Uterus (tissue), 2 donors: ENCODE data around the gene PDE6H.

ENCODE experiments used
- POLR2A ChIP-seq, 2 donors: fragments of 450-650 bp; IDR thresholded peaks; one replicate each; pipeline ENCODE4 v1.6.1; 2016; ENCODE audit warnings: antibody characterized with exemption in 2 of 2, mild to moderate bottlenecking in 1 of 2, moderate library complexity in 1 of 2
- TF ChIP-seq, protein P1 (sequence below), 4 experiments: fragments of 200-600 bp in 2 of 4; fragments of 450-650 bp in 2 of 4; sonication (generic) in 2 of 4; IDR thresholded peaks; one replicate each; pipeline ENCODE4 v1.5.1; 2016 to 2019; ENCODE audit warnings: antibody characterized with exemption in 4 of 4, mild to moderate bottlenecking in 2 of 4, moderate library complexity in 1 of 4

DNA sequence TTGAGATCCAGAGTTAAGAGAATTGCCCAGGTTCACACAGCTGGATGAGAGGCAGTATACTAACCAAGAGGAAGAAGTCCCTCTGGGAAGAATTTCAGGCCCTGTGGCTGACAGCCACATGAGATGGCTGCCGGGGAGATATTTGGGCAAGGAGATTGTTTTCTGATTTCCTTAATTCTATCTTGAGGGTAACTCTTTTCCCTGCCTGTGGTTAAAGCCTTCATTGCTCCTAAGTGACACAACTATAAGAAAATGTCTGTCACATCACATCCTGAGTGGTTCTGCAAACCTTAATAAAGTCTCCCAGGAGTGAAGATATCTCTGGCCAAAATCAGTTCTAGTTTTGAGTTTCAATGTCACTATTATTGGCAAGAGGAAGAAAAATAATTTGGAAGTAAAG lies 21.0 kb upstream of the PDE6H start:
- TF ChIP-seq, protein P1, sequence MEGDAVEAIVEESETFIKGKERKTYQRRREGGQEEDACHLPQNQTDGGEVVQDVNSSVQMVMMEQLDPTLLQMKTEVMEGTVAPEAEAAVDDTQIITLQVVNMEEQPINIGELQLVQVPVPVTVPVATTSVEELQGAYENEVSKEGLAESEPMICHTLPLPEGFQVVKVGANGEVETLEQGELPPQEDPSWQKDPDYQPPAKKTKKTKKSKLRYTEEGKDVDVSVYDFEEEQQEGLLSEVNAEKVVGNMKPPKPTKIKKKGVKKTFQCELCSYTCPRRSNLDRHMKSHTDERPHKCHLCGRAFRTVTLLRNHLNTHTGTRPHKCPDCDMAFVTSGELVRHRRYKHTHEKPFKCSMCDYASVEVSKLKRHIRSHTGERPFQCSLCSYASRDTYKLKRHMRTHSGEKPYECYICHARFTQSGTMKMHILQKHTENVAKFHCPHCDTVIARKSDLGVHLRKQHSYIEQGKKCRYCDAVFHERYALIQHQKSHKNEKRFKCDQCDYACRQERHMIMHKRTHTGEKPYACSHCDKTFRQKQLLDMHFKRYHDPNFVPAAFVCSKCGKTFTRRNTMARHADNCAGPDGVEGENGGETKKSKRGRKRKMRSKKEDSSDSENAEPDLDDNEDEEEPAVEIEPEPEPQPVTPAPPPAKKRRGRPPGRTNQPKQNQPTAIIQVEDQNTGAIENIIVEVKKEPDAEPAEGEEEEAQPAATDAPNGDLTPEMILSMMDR (IDR thresholded peaks at IDR 0.05), result no peak
- TF ChIP-seq POLR2A (IDR thresholded peaks at IDR 0.05), result no peak
